Parathyroid adenoma (tissue), 2 donors: ENCODE data around the gene SLAIN1.

Experiments
- H2AFZ ChIP-seq: fragments of 300-600 bp; sonication (generic); one replicate; pipeline ENCODE4 v1.7.0; 2017; ENCODE audit warnings: antibody characterized with exemption, mild to moderate bottlenecking
- H3K27ac ChIP-seq: fragments of 300-600 bp; sonication (generic); one replicate; pipeline ENCODE4 v1.7.0; 2017
- H3K27me3 ChIP-seq: fragments of 300-600 bp; sonication (generic); one replicate; pipeline ENCODE4 v1.7.0; 2017; ENCODE audit warnings: low read length; ENCODE audit not compliant: control insufficient read depth, insufficient read depth
- H3K36me3 ChIP-seq: fragments of 300-600 bp; sonication (generic); one replicate; pipeline ENCODE4 v1.7.0; 2017; ENCODE audit warnings: low read length; ENCODE audit not compliant: control insufficient read depth, insufficient read depth
- H3K4me1 ChIP-seq: fragments of 300-600 bp; sonication (generic); one replicate; pipeline ENCODE4 v1.7.0; 2017; ENCODE audit warnings: control low read depth
- H3K4me2 ChIP-seq: fragments of 300-600 bp; sonication (generic); one replicate; pipeline ENCODE4 v1.7.0; 2017; ENCODE audit warnings: low read length
- H3K4me3 ChIP-seq: fragments of 300-600 bp; sonication (generic); one replicate; pipeline ENCODE4 v1.7.0; 2017; ENCODE audit warnings: low read depth, low read length
- H3K79me2 ChIP-seq: fragments of 300-600 bp; sonication (generic); one replicate; pipeline ENCODE4 v1.7.0; 2017; ENCODE audit warnings: control low read depth
- H3K9ac ChIP-seq: fragments of 300-600 bp; sonication (generic); one replicate; pipeline ENCODE4 v1.7.0; 2017; ENCODE audit warnings: mild to moderate bottlenecking
- H3K9me3 ChIP-seq: fragments of 300-600 bp; sonication (generic); one replicate; pipeline ENCODE4 v1.7.0; 2017; ENCODE audit warnings: low read length; ENCODE audit not compliant: control insufficient read depth
- TF ChIP-seq, protein P1 (sequence below): fragments of 300-600 bp; sonication (generic); IDR thresholded peaks from one replicate; pipeline ENCODE4 v1.7.0; 2017; ENCODE audit warnings: antibody characterized with exemption, mild to moderate bottlenecking
- donor health status: primary hyperparathyroidism.

Gene SLAIN1

DNA sequence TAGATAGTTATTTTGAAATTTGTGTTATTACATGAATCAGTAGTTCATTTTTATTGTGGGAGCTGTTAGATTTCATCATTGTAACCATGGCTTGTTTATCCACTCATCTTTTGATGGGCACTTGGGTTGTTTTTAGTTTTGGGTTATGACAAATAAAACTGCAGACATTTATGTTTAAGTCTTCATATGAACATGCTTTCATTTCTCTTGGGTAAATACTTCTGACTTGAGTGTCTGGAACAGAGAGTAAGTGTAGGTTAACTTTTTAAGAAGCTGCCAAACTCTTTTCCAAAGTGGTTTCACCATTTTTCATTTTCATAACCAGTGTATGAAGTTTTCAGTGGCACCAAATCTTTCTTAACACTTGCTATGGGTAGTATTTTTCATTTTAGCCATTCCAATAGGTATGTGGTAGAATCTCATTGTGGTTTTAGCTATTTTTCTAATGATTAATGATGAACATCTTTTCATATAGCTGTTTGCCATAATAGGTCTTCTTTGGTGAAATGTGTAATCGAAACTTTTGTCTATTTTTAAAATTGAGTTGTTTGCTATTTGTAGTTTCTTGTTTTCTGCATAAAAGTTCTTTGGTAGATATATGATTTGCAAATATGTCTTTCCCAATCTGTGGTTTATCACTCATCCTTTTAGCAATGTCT lies 17.9 kb downstream of the SLAIN1 start:
- no peak overlapping the region for H2AFZ ChIP-seq
- no peak overlapping the region for H3K27ac ChIP-seq
- no peak overlapping the region for H3K4me3 ChIP-seq
- no peaks in the 10 kb centered on the region for H3K9me3 ChIP-seq
- no peak overlapping the region for H3K9ac ChIP-seq
- no peaks in the 10 kb centered on the region for H3K36me3 ChIP-seq
- H3K4me1 ChIP-seq = no peaks in the 10 kb centered on the region
- no peak overlapping the region for H3K4me2 ChIP-seq
- H3K79me2 ChIP-seq = no peaks in the 10 kb centered on the region
- TF ChIP-seq, protein P1, sequence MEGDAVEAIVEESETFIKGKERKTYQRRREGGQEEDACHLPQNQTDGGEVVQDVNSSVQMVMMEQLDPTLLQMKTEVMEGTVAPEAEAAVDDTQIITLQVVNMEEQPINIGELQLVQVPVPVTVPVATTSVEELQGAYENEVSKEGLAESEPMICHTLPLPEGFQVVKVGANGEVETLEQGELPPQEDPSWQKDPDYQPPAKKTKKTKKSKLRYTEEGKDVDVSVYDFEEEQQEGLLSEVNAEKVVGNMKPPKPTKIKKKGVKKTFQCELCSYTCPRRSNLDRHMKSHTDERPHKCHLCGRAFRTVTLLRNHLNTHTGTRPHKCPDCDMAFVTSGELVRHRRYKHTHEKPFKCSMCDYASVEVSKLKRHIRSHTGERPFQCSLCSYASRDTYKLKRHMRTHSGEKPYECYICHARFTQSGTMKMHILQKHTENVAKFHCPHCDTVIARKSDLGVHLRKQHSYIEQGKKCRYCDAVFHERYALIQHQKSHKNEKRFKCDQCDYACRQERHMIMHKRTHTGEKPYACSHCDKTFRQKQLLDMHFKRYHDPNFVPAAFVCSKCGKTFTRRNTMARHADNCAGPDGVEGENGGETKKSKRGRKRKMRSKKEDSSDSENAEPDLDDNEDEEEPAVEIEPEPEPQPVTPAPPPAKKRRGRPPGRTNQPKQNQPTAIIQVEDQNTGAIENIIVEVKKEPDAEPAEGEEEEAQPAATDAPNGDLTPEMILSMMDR = no peak
- no peaks in the 10 kb centered on the region for H3K27me3 ChIP-seq

DNA sequence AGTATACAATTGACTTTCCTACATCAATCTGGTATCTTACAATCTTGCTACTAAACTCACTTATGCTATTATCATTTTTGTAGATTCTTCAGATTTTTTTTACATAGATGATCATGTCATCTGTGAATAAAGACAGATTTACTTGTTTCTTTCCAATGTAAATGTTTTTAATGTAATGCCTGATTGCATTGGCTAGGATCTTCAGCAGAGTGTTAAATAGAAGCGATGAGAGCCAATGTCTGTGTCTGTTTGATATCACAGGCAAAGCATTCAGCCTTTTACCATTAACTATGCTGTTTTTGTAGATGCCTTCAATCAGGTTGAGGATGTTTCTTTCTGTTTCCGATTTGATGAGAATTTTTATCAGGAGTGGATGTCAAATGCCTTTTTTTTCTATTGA lies 19.2 kb downstream of the SLAIN1 start:
- Histone ChIP-seq H3K27me3 (no peaks in the 10 kb centered on the region), H3K9ac (no peak overlapping the region), H3K9me3 (no peaks in the 10 kb centered on the region), H3K4me2 (no peak overlapping the region), H3K36me3 (no peaks in the 10 kb centered on the region), H3K4me3 (no peak overlapping the region), H2AFZ (no peak overlapping the region), H3K4me1 (no peaks in the 10 kb centered on the region), H3K27ac (no peak overlapping the region), H3K79me2 (no peaks in the 10 kb centered on the region)
- TF ChIP-seq, protein P1 = no peak

DNA sequence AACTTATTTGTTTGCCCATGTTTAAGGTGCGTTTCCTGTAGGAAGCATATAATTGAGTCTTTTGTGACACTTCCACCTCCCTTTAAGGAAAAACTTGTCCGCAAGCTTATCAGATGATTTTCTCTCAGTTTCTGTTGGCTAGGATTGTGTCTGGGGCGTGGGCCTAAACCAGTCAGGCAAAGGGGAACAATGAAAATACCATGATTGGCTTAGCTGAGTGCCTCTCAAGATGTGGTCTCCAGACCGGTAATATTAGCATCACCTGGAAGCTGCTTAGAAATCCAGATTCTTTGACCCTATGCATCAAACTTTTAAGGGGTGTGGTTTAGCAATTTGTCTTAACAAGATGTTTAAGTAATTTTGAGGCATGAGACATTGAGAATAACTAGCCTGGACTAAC lies 20.0 kb downstream of the SLAIN1 start:
- no peaks in the 10 kb centered on the region for H3K9me3 ChIP-seq
- H3K36me3 ChIP-seq = no peaks in the 10 kb centered on the region
- no peak overlapping the region for H3K27ac ChIP-seq
- H3K79me2 ChIP-seq = no peaks in the 10 kb centered on the region
- H2AFZ ChIP-seq = no peak overlapping the region
- H3K27me3 ChIP-seq = no peaks in the 10 kb centered on the region
- H3K4me1 ChIP-seq = no peaks in the 10 kb centered on the region
- H3K4me2 ChIP-seq = no peak overlapping the region
- no peak overlapping the region for H3K4me3 ChIP-seq
- TF ChIP-seq, protein P1 = no peak
- no peak overlapping the region for H3K9ac ChIP-seq

DNA sequence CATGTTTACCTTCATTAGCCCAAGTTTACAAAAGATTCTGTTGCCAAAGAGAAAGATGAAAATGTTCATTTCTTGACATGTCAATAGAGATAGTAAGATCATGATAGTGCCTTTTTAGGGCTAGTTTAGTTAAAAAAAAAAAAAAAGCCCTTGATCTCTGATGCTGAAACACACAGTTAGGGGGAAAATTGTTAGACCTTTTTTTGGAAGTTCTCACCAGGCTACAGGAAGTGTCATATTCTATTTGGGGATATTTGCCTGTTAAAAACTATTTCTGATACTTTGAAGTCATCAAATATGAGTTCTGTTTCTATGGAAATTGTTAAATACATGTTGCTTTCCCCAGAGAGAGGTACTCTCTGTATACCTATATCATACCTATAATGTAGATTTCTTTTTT lies 21.6 kb downstream of the SLAIN1 start:
- no peak overlapping the region for H3K4me2 ChIP-seq
- H3K9me3 ChIP-seq = no peaks in the 10 kb centered on the region
- no peaks in the 10 kb centered on the region for H3K79me2 ChIP-seq
- no peak overlapping the region for H3K4me3 ChIP-seq
- no peak overlapping the region for H2AFZ ChIP-seq
- H3K27ac ChIP-seq = no peak overlapping the region
- H3K4me1 ChIP-seq = no peaks in the 10 kb centered on the region
- H3K36me3 ChIP-seq = no peaks in the 10 kb centered on the region
- no peak overlapping the region for H3K9ac ChIP-seq
- TF ChIP-seq, protein P1 = no peak
- H3K27me3 ChIP-seq = no peaks in the 10 kb centered on the region

DNA sequence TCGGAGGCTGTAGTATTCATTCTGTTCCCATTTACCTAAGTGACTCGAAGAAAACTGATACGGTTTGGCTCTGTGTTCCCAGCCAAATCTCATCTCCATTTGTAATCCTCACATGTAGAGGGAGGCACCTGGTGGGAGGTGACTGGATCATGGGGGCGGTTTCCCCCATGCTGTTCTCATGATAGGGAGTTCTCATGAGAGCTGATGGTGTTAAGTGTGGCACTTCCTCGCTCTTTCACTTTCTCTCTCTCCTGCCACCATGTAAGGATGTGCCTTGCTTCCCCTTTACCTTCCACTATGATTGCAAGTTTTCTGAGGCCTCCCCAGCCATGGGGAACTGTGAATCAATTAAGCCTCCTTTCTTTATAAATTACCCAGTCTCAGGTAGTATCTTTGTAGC lies 23.5 kb downstream of the SLAIN1 start:
- Histone ChIP-seq H3K9me3 (no peaks in the 10 kb centered on the region), H3K36me3 (no peaks in the 10 kb centered on the region), H3K4me3 (no peak overlapping the region), H3K27me3 (no peaks in the 10 kb centered on the region), H3K4me1 (no peaks in the 10 kb centered on the region), H3K27ac (no peak overlapping the region), H3K79me2 (no peaks in the 10 kb centered on the region), H2AFZ (no peak overlapping the region), H3K4me2 (no peak overlapping the region), H3K9ac (no peak overlapping the region)
- TF ChIP-seq, protein P1 = no peak
